Endodermal cell (in vitro differentiated cells): Measurements from ENCODE around the gene EMILIN2. TPM values are rescaled to one million over a fixed set of nuclear protein-coding genes. Genes with fewer than 3 reads are reported as not detected.
A peak's percentile ranks its signal among the peaks of the same experiment; 100 is the strongest.
"Not testable (repeated sequence)": the region's sequence is repeated elsewhere in the genome, so short reads cannot be mapped to it uniquely, and the experiment has no call there.

Experiments
- DNase-seq: peaks from one replicate; pipeline ENCODE4 v3.0.0-alpha.2; 2017
- H3K27ac ChIP-seq: 2 replicates; pipeline ENCODE4 v1.5.1; 2013; ENCODE audit warnings: mild to moderate bottlenecking, low read depth, low read length, moderate library complexity
- H3K27me3 ChIP-seq: 2 replicates; pipeline ENCODE4 v1.6.1; 2013; ENCODE audit warnings: mild to moderate bottlenecking, low read length, moderate library complexity; ENCODE audit not compliant: insufficient read depth, control insufficient read depth, poor library complexity, severe bottlenecking
- H3K36me3 ChIP-seq: 2 replicates; pipeline ENCODE4 v1.7.0; 2013; ENCODE audit warnings: mild to moderate bottlenecking, low read length, moderate library complexity; ENCODE audit not compliant: control insufficient read depth, insufficient read depth
- H3K4me1 ChIP-seq: one replicate; pipeline ENCODE4 v1.7.0; 2013; ENCODE audit warnings: low read length; ENCODE audit not compliant: control insufficient read depth, insufficient read depth
- H3K4me3 ChIP-seq: 2 replicates; pipeline ENCODE4 v1.5.1; 2013; ENCODE audit warnings: mild to moderate bottlenecking, low read length, moderate library complexity
- H3K9ac ChIP-seq: 2 replicates; pipeline ENCODE4 v1.6.1; 2013; ENCODE audit warnings: mild to moderate bottlenecking, low read length, moderate library complexity; ENCODE audit not compliant: poor library complexity, severe bottlenecking; ENCODE audit errors: extremely low read depth
- H3K9me3 ChIP-seq: 2 replicates; pipeline ENCODE4 v1.6.1; 2013; ENCODE audit warnings: mild to moderate bottlenecking, low read length, moderate library complexity; ENCODE audit not compliant: control insufficient read depth
- H3K27ac Mint-ChIP-seq: 2 replicates; pipeline ENCODE4 v1.8.0; 2020; ENCODE audit warnings: mixed read lengths
- H3K27me3 Mint-ChIP-seq: 2 replicates; pipeline ENCODE4 v1.8.0; 2021; ENCODE audit warnings: mild to moderate bottlenecking, mixed read lengths; ENCODE audit not compliant: insufficient read depth
- H3K36me3 Mint-ChIP-seq: 2 replicates; pipeline ENCODE4 v1.8.0; 2020; ENCODE audit warnings: low read depth, mixed read lengths
- H3K4me1 Mint-ChIP-seq: 2 replicates; pipeline ENCODE4 v1.8.0; 2020; ENCODE audit warnings: mixed read lengths
- H3K4me3 Mint-ChIP-seq: 2 replicates; pipeline ENCODE4 v1.8.0; 2020; ENCODE audit warnings: mild to moderate bottlenecking, moderate library complexity, mixed read lengths
- H3K9me3 Mint-ChIP-seq: 2 replicates; pipeline ENCODE4 v1.8.0; 2020; ENCODE audit warnings: mild to moderate bottlenecking, mixed read lengths
- WGBS, 2 experiments: methylation state at CpG; one replicate each; pipeline versions ENCODE4 v1.1.5 to v1.1.7; 2013; ENCODE audit warnings: missing lambda C conversion rate in 2 of 2, mixed read lengths in 1 of 2; ENCODE audit not compliant: insufficient coverage in 1 of 2, insufficient read length in 1 of 2; 5-methylcytosine and 5-hydroxymethylcytosine counted together
- total RNA-seq, 2 donors: library from RNA; stranded (reverse); fragmentation: NEBNext Ultra II Directional in 1 of 2; extraction: Animal tissue kit (Norgen Biotek cat#: 25700) in 1 of 2; gene quantifications; 2 replicates in 1 of 2; 3 replicates in 1 of 2; pipeline ENCODE4 v1.2.1, GENCODE V29; 2021
- TF ChIP-seq, protein P1 (sequence below): fragments of 200-600 bp; sonication (generic); conservative IDR thresholded peaks from 2 replicates; pipeline ENCODE4 v1.5.0; 2021; ENCODE audit warnings: antibody characterized with exemption, mild to moderate bottlenecking

The EMILIN2 gene
- total RNA-seq, 2 donors from 2014 or later: 14.2 to 16.8 TPM

DNA sequence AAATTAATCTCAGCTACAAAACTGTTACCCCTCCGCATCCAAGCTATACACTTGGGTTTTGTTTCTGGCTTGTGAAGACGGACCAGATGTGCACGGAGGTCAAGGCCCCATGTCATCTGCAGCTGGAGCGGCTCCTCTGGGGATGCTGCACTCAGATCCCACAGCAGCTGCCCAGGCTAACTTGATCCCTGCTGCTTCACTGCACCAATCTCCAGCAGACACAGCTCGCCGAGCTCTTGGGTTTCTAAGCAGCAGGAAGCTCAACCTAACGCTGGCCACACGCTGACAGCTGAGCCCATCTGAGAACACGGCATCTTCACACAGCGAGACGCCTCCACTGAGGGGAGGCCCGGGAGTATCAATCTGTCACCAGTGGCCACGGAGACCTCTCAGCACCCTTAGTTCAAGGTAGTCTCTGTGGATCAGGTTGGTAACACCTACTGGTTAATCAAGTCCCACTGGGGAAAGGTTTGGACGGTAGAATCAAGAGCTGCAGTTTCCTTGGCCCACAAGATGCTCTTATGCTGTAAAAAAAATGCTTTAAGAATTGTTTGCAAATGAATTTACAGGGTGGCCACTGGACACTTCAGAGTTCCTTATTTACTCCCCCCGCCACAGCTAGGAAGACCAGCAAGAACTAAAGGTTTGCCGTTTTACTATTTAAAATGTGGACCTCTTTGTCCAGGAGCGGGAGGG lies 67.5 kb downstream of the EMILIN2 start:
- Histone ChIP-seq H3K9ac (no peak overlapping the region), H3K27ac (no peak overlapping the region), H3K4me3 (no peak overlapping the region), H3K9me3 (no peaks in the 10 kb centered on the region), H3K27me3 (no peaks in the 10 kb centered on the region), H3K4me1 (no peaks in the 10 kb centered on the region), H3K36me3 (peaks cover 67% of the 10 kb centered on the region)
- Mint-ChIP-seq H3K36me3 (peaks cover 64% of the 10 kb centered on the region), H3K27me3 (no peaks in the 10 kb centered on the region), H3K4me1 (peaks cover 8% of the 10 kb centered on the region), H3K4me3 (no peak overlapping the region), H3K9me3 (no peaks in the 10 kb centered on the region), H3K27ac (no peak overlapping the region)
- peak; percentile 35 for DNase-seq
- 93 to 95% methylated on average over 15 to 17 of the region's 17 CpGs for whole genome bisulfite sequencing, 2 experiments
- TF ChIP-seq, protein P1, sequence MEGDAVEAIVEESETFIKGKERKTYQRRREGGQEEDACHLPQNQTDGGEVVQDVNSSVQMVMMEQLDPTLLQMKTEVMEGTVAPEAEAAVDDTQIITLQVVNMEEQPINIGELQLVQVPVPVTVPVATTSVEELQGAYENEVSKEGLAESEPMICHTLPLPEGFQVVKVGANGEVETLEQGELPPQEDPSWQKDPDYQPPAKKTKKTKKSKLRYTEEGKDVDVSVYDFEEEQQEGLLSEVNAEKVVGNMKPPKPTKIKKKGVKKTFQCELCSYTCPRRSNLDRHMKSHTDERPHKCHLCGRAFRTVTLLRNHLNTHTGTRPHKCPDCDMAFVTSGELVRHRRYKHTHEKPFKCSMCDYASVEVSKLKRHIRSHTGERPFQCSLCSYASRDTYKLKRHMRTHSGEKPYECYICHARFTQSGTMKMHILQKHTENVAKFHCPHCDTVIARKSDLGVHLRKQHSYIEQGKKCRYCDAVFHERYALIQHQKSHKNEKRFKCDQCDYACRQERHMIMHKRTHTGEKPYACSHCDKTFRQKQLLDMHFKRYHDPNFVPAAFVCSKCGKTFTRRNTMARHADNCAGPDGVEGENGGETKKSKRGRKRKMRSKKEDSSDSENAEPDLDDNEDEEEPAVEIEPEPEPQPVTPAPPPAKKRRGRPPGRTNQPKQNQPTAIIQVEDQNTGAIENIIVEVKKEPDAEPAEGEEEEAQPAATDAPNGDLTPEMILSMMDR: no peak

DNA sequence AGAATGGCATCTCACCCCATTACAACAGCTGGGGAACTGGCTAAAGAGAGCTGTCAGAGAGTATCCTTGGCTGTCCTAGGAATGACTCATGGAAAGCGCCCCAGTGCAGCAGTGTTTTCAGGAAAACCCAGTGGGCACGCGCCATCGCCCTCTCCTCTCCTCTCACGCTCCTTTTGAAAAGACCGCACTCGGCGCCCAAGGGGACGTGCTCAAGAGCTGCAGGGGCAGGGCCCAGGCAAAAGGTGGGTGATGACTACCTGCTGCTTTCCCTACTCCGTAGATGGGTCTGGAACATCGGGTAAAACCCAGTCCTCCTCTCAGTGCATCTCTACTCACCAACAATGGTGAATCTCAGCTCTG lies 68.1 kb downstream of the EMILIN2 start:
- H3K27ac ChIP-seq: no peak overlapping the region
- no peak overlapping the region for H3K4me3 ChIP-seq
- H3K36me3 ChIP-seq: peaks cover 67% of the 10 kb centered on the region
- H3K27ac Mint-ChIP-seq: no peak overlapping the region
- H3K4me3 Mint-ChIP-seq: no peak overlapping the region
- WGBS, 2 experiments: 96 to 98% methylated on average over 6 to 11 of the region's 11 CpGs
- H3K27me3 Mint-ChIP-seq: no peaks in the 10 kb centered on the region
- no peaks in the 10 kb centered on the region for H3K9me3 Mint-ChIP-seq
- H3K27me3 ChIP-seq: no peaks in the 10 kb centered on the region
- H3K9ac ChIP-seq: no peak overlapping the region
- H3K4me1 Mint-ChIP-seq: peaks cover 8% of the 10 kb centered on the region
- DNase-seq: peak; percentile 37
- no peaks in the 10 kb centered on the region for H3K9me3 ChIP-seq
- H3K36me3 Mint-ChIP-seq: peaks cover 62% of the 10 kb centered on the region
- H3K4me1 ChIP-seq: no peaks in the 10 kb centered on the region
- TF ChIP-seq, protein P1: no peak

DNA sequence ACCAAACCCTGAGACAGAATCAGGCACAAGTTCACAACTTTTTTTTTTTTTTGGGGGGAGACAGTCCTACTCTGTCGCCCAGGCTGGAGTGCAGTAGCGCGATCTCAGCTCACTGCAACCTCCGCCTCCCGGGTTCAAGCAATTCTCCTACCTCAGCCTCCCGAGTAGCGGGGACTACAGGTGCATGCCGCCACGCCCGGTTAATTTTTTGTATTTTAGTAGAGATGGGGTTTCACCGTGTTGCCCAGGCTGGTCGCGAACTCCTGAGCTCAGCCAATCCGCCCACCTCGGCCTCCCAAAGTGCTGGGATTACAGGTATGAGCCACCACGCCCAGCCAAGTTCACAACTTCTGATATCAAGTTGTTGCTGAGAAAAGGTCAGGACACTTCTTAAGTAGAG lies 68.7 kb downstream of the EMILIN2 start:
- H3K27ac Mint-ChIP-seq: peak overlapping the region; percentile 63
- H3K36me3 Mint-ChIP-seq: peaks cover 61% of the 10 kb centered on the region
- H3K36me3 ChIP-seq: peaks cover 65% of the 10 kb centered on the region
- H3K9me3 Mint-ChIP-seq, DNase-seq, H3K27me3 Mint-ChIP-seq, H3K4me3 ChIP-seq, H3K9ac ChIP-seq, H3K4me1 ChIP-seq, H3K4me1 Mint-ChIP-seq, H3K27ac ChIP-seq, H3K4me3 Mint-ChIP-seq, H3K27me3 ChIP-seq, H3K9me3 ChIP-seq: not testable (repeated sequence)
- WGBS, 2 experiments: 91 to 96% methylated on average over 12 to 16 of the region's 16 CpGs

DNA sequence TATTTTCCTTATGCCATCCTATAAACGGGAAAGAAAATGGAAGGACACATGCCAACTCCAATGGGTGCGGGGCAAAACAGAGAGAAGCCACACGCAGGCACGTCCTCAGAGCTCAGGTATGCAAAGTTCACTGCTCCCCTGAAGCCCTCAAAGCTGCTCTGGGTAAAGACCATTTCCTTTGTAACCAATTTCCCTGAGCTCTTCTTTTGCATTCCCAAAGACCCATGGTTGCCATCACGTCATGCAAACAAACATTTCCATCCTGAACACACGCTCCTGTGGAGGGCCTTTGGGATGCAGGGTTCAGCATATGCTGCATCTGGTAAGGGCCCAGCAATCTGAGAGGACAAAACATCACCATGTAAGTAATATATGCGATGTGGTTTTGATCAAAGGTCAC lies 69.4 kb downstream of the EMILIN2 start:
- no peak overlapping the region for H3K27ac ChIP-seq
- TF ChIP-seq, protein P1: no peak
- H3K4me3 ChIP-seq: no peak overlapping the region
- DNase-seq: peak; percentile 66
- H3K9ac ChIP-seq: no peak overlapping the region
- WGBS, 2 experiments: 74 to 86% methylated on average over 5 to 7 of the region's 7 CpGs
- H3K4me1 ChIP-seq: no peaks in the 10 kb centered on the region
- H3K4me3 Mint-ChIP-seq: no peak overlapping the region
- no peaks in the 10 kb centered on the region for H3K9me3 Mint-ChIP-seq
- H3K27ac Mint-ChIP-seq: peak overlapping the region; percentile 63
- peaks cover 8% of the 10 kb centered on the region for H3K4me1 Mint-ChIP-seq
- H3K27me3 Mint-ChIP-seq: no peaks in the 10 kb centered on the region
- H3K9me3 ChIP-seq: no peaks in the 10 kb centered on the region
- peaks cover 58% of the 10 kb centered on the region for H3K36me3 ChIP-seq
- H3K36me3 Mint-ChIP-seq: peaks cover 61% of the 10 kb centered on the region
- H3K27me3 ChIP-seq: no peaks in the 10 kb centered on the region
